ENCODE measurements around the gene HEXD.

GRCh38 chr17:82436601-82437324 lies 18.6 kb downstream of the HEXD start:
- TF ChIP-seq TAF1 (IDR thresholded peaks at IDR 0.05; ENCODE audit: borderline replicate concordance, low read depth, low read length) = no peak
- TF ChIP-seq POLR2AphosphoS5 (IDR thresholded peaks at IDR 0.05; ENCODE audit: low read depth, low read length) = no peak; the same call in 1 of the 2 replicates

Data from GM12892 (cell line).